HG03045 (cell line): ENCODE data around the gene DHX8.

ENCODE experiments used
- ATAC-seq: cut with Tn5 transposase; IDR thresholded peaks from one replicate; pipeline ENCODE4 v1.9.1; 2021; ENCODE audit warnings: mild to moderate bottlenecking, moderate library complexity; ENCODE audit not compliant: unreplicated experiment

Gene DHX8

GRCh38 chr17:43570518-43570928 lies 86.7 kb downstream of the DHX8 start:
- ATAC-seq: no peak

DNA sequence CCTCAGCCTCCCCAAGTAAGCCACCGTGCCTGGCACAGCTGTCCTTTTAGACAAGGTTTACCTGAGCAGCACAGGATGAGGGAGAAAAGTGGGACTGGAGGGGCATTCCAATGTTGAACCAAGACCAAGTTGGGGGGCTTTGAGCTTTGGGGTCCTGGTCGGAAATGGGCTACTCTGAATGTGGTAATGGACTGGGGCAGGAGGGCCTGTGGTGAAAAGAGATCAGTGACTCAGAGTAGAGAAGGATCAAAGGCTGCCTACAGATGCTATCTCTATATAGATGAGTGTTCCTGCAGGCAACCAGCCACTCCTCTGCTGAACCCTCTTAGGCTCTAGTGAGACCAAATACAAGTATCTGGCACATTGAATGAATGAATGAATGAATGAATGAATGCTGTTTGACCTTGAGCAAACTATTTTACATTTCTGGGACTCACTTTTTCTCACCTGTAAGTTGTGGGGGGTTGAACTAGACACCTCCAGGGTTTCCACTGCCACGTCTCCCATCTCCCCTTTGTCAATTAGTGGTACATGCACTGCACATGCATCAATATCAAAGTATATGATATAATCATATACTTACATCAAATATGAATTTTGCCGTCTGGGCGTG lies 88.7 kb downstream of the DHX8 start:
- ATAC-seq: no peak

DNA sequence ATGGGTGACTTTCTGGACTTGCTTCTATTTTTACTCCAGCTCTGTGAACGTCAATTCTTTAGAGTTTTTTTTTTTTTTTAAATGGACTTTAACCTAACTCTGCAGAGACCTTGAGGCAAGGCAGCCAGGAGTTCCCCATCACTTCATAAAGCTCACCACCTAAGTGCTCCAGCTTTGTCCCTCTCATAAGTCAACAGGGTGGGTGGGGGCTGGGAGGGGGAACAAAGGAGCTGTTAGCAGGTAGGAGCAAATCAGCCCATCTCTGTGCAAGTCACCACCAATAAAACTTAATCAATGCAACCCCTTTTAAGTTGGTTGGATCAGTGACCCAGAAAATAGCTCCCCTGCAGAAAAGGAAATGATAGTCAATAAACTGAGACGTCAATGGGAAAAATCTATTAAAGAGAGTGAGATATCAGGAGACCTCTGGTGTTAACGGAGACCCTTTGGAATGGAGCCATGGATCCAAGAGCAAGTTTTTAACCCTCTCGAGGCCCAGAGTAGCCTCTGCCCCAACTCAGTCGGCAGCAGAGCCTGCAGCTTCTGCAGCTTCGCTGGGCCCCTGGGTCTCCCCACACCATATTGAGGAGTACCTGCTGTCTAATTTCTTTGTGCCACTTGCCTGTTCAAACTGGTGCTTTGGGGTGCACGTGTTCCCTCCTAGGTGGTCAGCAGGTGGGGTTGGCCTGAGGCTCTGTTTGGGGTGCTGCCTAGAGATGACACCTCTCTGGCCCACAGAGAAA lies 90.0 kb downstream of the DHX8 start:
- no peak for ATAC-seq

- ATAC-seq: no peak
Measured at GRCh38 chr17:43574348-43574747, 90.6 kb downstream of the DHX8 start.

DNA sequence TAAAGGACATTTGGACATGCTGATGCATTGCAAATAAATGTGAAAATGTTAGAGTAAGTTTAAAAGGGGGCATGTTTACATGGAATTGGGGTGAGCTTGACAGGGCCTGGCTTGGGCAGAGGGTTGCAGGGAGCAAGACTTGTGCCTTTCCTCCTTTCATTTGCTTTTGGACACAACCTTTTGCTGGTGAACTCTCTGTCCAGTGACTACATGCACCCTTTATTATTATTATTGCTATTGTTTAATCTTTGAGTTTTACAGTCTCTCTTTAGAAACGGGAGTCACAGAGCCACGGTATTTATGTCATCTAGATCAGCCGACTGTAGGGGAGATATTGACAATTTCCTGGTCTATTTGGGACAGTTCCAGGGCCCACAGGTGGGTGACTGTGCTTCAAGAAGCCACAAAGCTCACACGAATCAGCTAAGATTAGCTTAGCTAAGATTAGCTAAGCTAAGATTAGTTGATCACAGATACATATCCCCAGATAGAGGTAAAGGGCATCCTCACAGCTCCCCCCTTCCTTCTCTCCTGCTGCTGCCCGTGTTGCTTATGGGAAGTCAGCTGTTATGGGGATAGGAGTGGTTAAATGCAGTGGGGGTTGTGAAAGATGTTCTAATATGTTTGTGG lies 91.2 kb downstream of the DHX8 start:
- no peak for ATAC-seq
